Measurements from ENCODE around the gene C8B. TPM values are rescaled to one million over a fixed set of nuclear protein-coding genes. Genes with fewer than 3 reads are reported as not detected.

The C8B gene
- total and polyA plus RNA-seq, 2 of the 13 experiments (the other 11 are each of a cell fraction or from before 2014, with no cell fraction given), result 8.4 to 11.3 TPM

DNA sequence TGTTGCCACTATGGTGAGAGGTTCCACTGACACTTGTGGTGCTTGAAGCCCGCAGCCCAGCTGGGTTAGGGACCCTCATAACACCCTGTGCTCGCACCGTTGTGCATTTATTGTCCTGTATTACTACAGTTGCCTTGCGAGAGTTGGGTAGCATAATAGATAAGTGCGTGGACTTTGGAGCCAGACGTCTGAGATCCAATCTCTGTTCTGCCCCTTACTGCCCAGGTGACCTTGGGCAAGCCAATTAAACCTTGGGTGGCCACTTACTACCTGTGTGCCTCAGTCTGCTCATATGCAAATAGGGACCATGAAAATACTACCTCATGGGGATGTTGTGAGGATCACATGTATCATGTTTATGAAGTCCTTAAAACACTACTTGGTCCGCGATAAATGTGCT, 13.3 kb downstream of the C8B start (continued):
- TF ChIP-seq, protein P1, sequence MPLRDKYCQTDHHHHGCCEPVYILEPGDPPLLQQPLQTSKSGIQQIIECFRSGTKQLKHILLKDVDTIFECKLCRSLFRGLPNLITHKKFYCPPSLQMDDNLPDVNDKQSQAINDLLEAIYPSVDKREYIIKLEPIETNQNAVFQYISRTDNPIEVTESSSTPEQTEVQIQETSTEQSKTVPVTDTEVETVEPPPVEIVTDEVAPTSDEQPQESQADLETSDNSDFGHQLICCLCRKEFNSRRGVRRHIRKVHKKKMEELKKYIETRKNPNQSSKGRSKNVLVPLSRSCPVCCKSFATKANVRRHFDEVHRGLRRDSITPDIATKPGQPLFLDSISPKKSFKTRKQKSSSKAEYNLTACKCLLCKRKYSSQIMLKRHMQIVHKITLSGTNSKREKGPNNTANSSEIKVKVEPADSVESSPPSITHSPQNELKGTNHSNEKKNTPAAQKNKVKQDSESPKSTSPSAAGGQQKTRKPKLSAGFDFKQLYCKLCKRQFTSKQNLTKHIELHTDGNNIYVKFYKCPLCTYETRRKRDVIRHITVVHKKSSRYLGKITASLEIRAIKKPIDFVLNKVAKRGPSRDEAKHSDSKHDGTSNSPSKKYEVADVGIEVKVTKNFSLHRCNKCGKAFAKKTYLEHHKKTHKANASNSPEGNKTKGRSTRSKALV (CRISPR knock-in tag; IDR thresholded peaks at IDR 0.05), result no peak
- TF ChIP-seq ZNF766 (CRISPR knock-in tag; IDR thresholded peaks at IDR 0.05; ENCODE audit: borderline replicate concordance) (no peak), MED13 (CRISPR knock-in tag; IDR thresholded peaks at IDR 0.05) (no peak), ZMYM3 (CRISPR knock-in tag; IDR thresholded peaks at IDR 0.05) (no peak), PRPF4 (IDR thresholded peaks at IDR 0.05; ENCODE audit: low read depth, low read length, poor library complexity, severe bottlenecking) (no peak), JUNB (CRISPR knock-in tag; IDR thresholded peaks at IDR 0.05; ENCODE audit: borderline replicate concordance) (no peak)
- TF ChIP-seq, protein P2, sequence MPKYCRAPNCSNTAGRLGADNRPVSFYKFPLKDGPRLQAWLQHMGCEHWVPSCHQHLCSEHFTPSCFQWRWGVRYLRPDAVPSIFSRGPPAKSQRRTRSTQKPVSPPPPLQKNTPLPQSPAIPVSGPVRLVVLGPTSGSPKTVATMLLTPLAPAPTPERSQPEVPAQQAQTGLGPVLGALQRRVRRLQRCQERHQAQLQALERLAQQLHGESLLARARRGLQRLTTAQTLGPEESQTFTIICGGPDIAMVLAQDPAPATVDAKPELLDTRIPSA (CRISPR knock-in tag; IDR thresholded peaks at IDR 0.05; ENCODE audit: borderline replicate concordance), result no peak
- TF ChIP-seq, protein P3, sequence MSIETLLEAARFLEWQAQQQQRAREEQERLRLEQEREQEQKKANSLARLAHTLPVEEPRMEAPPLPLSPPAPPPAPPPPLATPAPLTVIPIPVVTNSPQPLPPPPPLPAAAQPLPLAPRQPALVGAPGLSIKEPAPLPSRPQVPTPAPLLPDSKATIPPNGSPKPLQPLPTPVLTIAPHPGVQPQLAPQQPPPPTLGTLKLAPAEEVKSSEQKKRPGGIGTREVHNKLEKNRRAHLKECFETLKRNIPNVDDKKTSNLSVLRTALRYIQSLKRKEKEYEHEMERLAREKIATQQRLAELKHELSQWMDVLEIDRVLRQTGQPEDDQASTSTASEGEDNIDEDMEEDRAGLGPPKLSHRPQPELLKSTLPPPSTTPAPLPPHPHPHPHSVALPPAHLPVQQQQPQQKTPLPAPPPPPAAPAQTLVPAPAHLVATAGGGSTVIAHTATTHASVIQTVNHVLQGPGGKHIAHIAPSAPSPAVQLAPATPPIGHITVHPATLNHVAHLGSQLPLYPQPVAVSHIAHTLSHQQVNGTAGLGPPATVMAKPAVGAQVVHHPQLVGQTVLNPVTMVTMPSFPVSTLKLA (IDR thresholded peaks at IDR 0.05), result 0 out of 2 replicates have a peak, but pooled peaks have one; percentile 15
- TF ChIP-seq, protein P4, sequence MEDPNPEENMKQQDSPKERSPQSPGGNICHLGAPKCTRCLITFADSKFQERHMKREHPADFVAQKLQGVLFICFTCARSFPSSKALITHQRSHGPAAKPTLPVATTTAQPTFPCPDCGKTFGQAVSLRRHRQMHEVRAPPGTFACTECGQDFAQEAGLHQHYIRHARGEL (CRISPR knock-in tag; IDR thresholded peaks at IDR 0.05), result no peak

All from HepG2 (cell line).